Right lobe of liver (tissue), 6 donors: ENCODE results near the gene PRR7. TPM values are rescaled to one million over a fixed set of nuclear protein-coding genes. Genes with fewer than 3 reads are reported as not detected.

ENCODE experiments used
- ATAC-seq, 4 donors: fragments of 200-7000 bp; cut with Tn5 transposase; one replicate each; pipeline ENCODE4 v1.9.1; 2020; ENCODE audit warnings: mild to moderate bottlenecking in 4 of 4, moderate library complexity in 4 of 4
- DNase-seq, 3 donors: peaks; one replicate each; pipeline ENCODE4 v3.0.0-alpha.2; 2020
- H3K27ac ChIP-seq, 3 donors: fragments of 200-600 bp; one replicate each; pipeline ENCODE4 v1.8.0; 2022
- H3K27me3 ChIP-seq, 2 donors: fragments of 200-600 bp; one replicate each; pipeline ENCODE4 v1.8.0; 2022
- H3K36me3 ChIP-seq, 4 donors: fragments of 200-600 bp; sonication (generic) in 1 of 4; one replicate each; pipeline versions ENCODE4 v1.5.1 to v1.8.0; 2017 to 2022; ENCODE audit warnings: control low read depth in 1 of 4
- H3K4me1 ChIP-seq, 4 donors: fragments of 200-600 bp; sonication (generic) in 1 of 4; one replicate each; pipeline versions ENCODE4 v1.5.1 to v1.8.0; 2017 to 2022; ENCODE audit warnings: control low read depth in 1 of 4
- H3K4me3 ChIP-seq, 3 donors: fragments of 200-600 bp; one replicate each; pipeline ENCODE4 v1.8.0; 2022
- H3K9me3 ChIP-seq, 4 donors: fragments of 200-600 bp; sonication (generic) in 1 of 4; one replicate each; pipeline versions ENCODE4 v1.5.1 to v1.8.0; 2017 to 2022; ENCODE audit warnings: control low read depth in 1 of 4
- POLR2A ChIP-seq: fragments of 450-650 bp; IDR thresholded peaks from one replicate; pipeline ENCODE4 v1.6.1; 2017; ENCODE audit warnings: antibody characterized with exemption, mild to moderate bottlenecking
- WGBS: methylation state at CpG from one replicate; pipeline ENCODE4 v1.1.6; 2018; ENCODE audit warnings: low coverage, low lambda C conversion rate; ENCODE audit not compliant: insufficient coverage; ENCODE audit errors: missing lambda C conversion rate; 5-methylcytosine and 5-hydroxymethylcytosine counted together
- intact Hi-C, 2 donors: fragments of 100-400 bp; cut with DNase I; formaldehyde crosslinking; loops; one replicate each; pipeline versions ENCODE4 v1.11.2 to v1.14.1; 2022
- total RNA-seq, 6 experiments: library from RNA; depleted of rRNA in 2 of 6; stranded (reverse); fragments of >200 nt in 2 of 6; fragmentation: NEBNext Ultra II Directional in 3 of 6; extraction: Animal tissue kit (Norgen Biotek cat#: 25700) in 3 of 6; gene quantifications; one replicate each; pipeline versions ENCODE4 v1.1.0 to v1.2.4, GENCODE V29; 2016 to 2023
- TF ChIP-seq, protein P1 (sequence below), 4 donors: fragments of 200-600 bp in 3 of 4; fragments of 450-650 bp in 1 of 4; IDR thresholded peaks; one replicate each; pipeline versions ENCODE4 v1.5.1 to v1.8.0; 2016 to 2022; ENCODE audit warnings: antibody characterized with exemption in 4 of 4, mild to moderate bottlenecking in 2 of 4
- donor health status: DM: no; HTN: yes; CAD: no.
- donor health status: DM: no; HTN: no; CAD: no.
- donor health status: DM: no; HTN: no; CAD: no.
- donor health status: DM: no; HTN: yes; CAD: no.
- donor health status: DM: no; HTN: yes; CAD: no.

The PRR7 gene
- total RNA-seq, 6 experiments from 2014 or later, result 0.15 to 13.0 (median 1.9) TPM

- peaks cover 0 to 10% (median 3%) of the 10 kb centered on the region in 4 donors for H3K4me1 ChIP-seq
- no peak overlapping the region for H3K27ac ChIP-seq
- no peaks in the 10 kb centered on the region for H3K27me3 ChIP-seq
- intact Hi-C loops, result loop anchor here in 1 of 2 donors (10.0 kb wide), 1 partner anchor 143 kb away; the partner anchor contains the start of gene MXD3
- no peak for TF ChIP-seq POLR2A
- TF ChIP-seq, protein P1, sequence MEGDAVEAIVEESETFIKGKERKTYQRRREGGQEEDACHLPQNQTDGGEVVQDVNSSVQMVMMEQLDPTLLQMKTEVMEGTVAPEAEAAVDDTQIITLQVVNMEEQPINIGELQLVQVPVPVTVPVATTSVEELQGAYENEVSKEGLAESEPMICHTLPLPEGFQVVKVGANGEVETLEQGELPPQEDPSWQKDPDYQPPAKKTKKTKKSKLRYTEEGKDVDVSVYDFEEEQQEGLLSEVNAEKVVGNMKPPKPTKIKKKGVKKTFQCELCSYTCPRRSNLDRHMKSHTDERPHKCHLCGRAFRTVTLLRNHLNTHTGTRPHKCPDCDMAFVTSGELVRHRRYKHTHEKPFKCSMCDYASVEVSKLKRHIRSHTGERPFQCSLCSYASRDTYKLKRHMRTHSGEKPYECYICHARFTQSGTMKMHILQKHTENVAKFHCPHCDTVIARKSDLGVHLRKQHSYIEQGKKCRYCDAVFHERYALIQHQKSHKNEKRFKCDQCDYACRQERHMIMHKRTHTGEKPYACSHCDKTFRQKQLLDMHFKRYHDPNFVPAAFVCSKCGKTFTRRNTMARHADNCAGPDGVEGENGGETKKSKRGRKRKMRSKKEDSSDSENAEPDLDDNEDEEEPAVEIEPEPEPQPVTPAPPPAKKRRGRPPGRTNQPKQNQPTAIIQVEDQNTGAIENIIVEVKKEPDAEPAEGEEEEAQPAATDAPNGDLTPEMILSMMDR (IDR thresholded peaks at IDR 0.05), result no peak
- ATAC-seq, result no peak
- no peaks in the 10 kb centered on the region for H3K36me3 ChIP-seq
- H3K4me3 ChIP-seq, result no peak overlapping the region
- 57% methylated on average over 2 of the region's 20 CpGs for WGBS
- no peaks in the 10 kb centered on the region for H3K9me3 ChIP-seq
- no peak for DNase-seq
Observed at GRCh38 chr5:177457852-177458681, 11.5 kb downstream of the PRR7 start.

DNA sequence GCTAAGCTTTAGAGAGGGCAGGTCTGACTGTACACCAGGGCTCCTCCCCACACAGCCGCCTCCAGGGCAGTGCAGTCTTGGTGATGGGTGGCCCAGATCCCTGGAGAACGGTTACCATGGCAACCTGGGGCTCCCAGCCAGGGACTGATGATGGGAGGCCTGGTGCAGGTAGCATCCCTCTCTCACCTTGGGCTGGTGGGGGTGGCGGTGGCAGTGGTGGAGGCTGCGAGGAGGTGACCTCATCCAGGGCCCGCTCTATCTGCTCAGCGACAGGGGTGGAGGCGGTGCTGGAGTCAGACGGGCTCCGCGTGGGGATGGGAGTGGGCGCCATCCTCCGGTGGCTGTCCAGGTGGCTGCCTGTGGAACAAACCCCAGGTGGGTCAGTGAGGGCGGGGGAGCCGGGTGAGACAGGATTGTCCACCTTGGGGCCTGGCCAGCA is 12.3 kb downstream of the PRR7 start:
- intact Hi-C loops, result loop anchor here in 1 of 2 donors (10.0 kb wide), 1 partner anchor 144 kb away; the partner anchor contains the start of gene MXD3
- Histone ChIP-seq H3K4me3 (no peak overlapping the region), H3K27ac (no peak overlapping the region), H3K4me1 (peaks cover 0 to 9% (median 2%) of the 10 kb centered on the region in 4 donors), H3K27me3 (no peaks in the 10 kb centered on the region), H3K36me3 (no peaks in the 10 kb centered on the region), H3K9me3 (no peaks in the 10 kb centered on the region)
- WGBS, result 82% methylated on average over 2 of the region's 14 CpGs
- DNase-seq, result no peak
- ATAC-seq, result no peak
- TF ChIP-seq POLR2A, result no peak
- TF ChIP-seq, protein P1 (IDR thresholded peaks at IDR 0.05), result no peak

DNA sequence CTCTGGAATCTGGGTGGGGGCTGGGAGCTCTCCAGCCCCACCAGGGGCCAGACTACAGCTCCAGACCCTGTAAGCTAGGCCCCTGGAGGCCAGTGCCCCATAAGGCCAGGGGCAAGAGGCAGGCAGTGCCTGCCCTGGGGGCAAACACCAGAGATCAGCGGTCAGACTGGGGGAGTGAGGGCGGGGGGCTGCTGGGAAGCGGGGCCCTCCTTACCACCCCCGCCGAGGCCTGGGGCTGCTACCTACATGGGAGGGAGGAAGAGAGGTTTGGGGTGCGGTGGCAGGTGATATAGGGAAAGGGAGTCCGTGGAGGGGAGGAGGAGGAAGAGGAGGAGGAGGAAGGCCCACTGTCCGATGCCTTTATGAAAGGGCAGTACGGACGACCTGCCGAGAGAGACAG is 12.7 kb downstream of the PRR7 start:
- Histone ChIP-seq H3K4me1 (peaks cover 0 to 5% (median 0%) of the 10 kb centered on the region in 4 donors), H3K9me3 (no peaks in the 10 kb centered on the region), H3K36me3 (no peaks in the 10 kb centered on the region), H3K4me3 (no peak overlapping the region), H3K27ac (no peak overlapping the region), H3K27me3 (no peaks in the 10 kb centered on the region)
- DNase-seq, result no peak
- TF ChIP-seq POLR2A, result no peak
- TF ChIP-seq, protein P1 (IDR thresholded peaks at IDR 0.05), result no peak
- ATAC-seq, result no peak
- intact Hi-C loops, result loop anchor here in 1 of 2 donors (10.0 kb wide), 1 partner anchor 145 kb away; the partner anchor contains the start of gene MXD3
- 87% methylated on average over 7 of the region's 11 CpGs for WGBS

- H3K4me1 ChIP-seq, result peaks cover 0 to 5% (median 0%) of the 10 kb centered on the region in 4 donors
- no peaks in the 10 kb centered on the region for H3K36me3 ChIP-seq
- no peaks in the 10 kb centered on the region for H3K27me3 ChIP-seq
- 75% methylated on average over 1 of the region's 28 CpGs for WGBS
- ATAC-seq (no peak), DNase-seq (no peak)
- H3K4me3 ChIP-seq, result no peak overlapping the region
- intact Hi-C loops, result loop anchor here in 1 of 2 donors (10.0 kb wide), 1 partner anchor 145 kb away; the partner anchor contains the start of gene MXD3
- TF ChIP-seq POLR2A, result no peak
- peaks cover 0 to under 1% (median 0%) of the 10 kb centered on the region in 4 donors for H3K9me3 ChIP-seq
- H3K27ac ChIP-seq, result no peak overlapping the region
Observed at GRCh38 chr5:177459819-177460628, 13.4 kb downstream of the PRR7 start.
